Liver (tissue), 3 donors: Measurements from ENCODE around the gene FOXO3.

ENCODE experiments used
- GABPA ChIP-seq, 2 donors: IDR thresholded peaks in 1 of 2; conservative IDR thresholded peaks in 1 of 2; 2 replicates each; pipeline ENCODE4 v1.6.1; 2016; ENCODE audit warnings: antibody characterized with exemption in 2 of 2, mild to moderate bottlenecking in 1 of 2, moderate library complexity in 1 of 2
- RAD21 ChIP-seq, 2 donors: IDR thresholded peaks; 2 replicates each; pipeline ENCODE4 v1.6.1; 2016; ENCODE audit warnings: antibody characterized with exemption in 2 of 2, mild to moderate bottlenecking in 2 of 2
- SP1 ChIP-seq: IDR thresholded peaks from 2 replicates; pipeline ENCODE4 v1.6.1; 2018; ENCODE audit warnings: antibody characterized with exemption, mild to moderate bottlenecking
- TAF1 ChIP-seq: conservative IDR thresholded peaks from 2 replicates; pipeline ENCODE4 v1.6.1; 2016; ENCODE audit warnings: antibody characterized with exemption, mild to moderate bottlenecking
- TF ChIP-seq, protein P1 (sequence below): fragments of 150-350 bp; IDR thresholded peaks from 2 replicates; pipeline ENCODE4 v1.5.1; 2017; ENCODE audit warnings: improper control_type of control experiment, low read depth, low read length; ENCODE audit not compliant: missing input control
- TF ChIP-seq, protein P2 (sequence below): IDR thresholded peaks from 2 replicates; pipeline ENCODE4 v1.6.1; 2016; ENCODE audit warnings: antibody characterized with exemption
- donor health status: healthy.
- donor health status: healthy.

DNA sequence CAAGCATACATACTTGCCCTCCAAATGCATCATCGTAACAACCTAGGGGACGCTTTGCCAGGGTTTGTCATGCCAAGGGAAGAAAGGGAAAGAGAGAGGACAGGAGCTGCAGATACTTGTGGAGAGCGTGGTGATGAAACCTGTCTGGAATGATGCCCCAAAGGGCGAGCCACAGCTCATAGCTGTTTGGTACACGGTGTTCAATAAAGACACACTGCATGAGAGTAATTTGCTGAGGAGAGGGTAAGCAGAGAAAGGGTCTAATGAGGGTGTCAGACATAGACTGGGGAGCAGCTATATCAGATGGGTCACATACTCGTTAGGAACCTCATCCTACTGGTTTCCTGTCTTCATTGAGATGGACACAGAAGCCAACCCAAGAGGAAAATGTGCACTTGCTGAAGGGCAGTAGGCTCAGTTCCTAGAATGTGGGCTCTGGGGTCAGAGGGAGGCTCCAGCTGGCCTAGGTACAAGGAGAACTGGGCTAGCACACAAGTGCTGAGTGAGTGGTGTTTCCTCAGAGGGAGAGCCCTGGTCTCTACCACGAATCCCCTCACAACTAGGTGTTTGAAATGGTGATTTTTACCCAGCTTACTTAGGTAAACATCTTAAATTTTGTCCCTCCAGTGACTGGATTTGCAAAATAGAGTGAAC lies 5.2 kb upstream of the FOXO3 start:
- TF ChIP-seq SP1 (peak; percentile 71), GABPA (IDR thresholded peaks at IDR 0.05 in 1 of 2, conservative IDR thresholded peaks at IDR 0.05 in 1 of 2) (no peak), TAF1 (no peak), RAD21 (IDR thresholded peaks at IDR 0.05) (peak; percentile 20 to 55)
- TF ChIP-seq, protein P1, sequence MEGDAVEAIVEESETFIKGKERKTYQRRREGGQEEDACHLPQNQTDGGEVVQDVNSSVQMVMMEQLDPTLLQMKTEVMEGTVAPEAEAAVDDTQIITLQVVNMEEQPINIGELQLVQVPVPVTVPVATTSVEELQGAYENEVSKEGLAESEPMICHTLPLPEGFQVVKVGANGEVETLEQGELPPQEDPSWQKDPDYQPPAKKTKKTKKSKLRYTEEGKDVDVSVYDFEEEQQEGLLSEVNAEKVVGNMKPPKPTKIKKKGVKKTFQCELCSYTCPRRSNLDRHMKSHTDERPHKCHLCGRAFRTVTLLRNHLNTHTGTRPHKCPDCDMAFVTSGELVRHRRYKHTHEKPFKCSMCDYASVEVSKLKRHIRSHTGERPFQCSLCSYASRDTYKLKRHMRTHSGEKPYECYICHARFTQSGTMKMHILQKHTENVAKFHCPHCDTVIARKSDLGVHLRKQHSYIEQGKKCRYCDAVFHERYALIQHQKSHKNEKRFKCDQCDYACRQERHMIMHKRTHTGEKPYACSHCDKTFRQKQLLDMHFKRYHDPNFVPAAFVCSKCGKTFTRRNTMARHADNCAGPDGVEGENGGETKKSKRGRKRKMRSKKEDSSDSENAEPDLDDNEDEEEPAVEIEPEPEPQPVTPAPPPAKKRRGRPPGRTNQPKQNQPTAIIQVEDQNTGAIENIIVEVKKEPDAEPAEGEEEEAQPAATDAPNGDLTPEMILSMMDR, result no peak
- TF ChIP-seq, protein P2, sequence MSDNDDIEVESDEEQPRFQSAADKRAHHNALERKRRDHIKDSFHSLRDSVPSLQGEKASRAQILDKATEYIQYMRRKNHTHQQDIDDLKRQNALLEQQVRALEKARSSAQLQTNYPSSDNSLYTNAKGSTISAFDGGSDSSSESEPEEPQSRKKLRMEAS, result no peak
